Activated CD8-positive, alpha-beta memory T cell treated with anti-CD3 and anti-CD28 coated beads, Interleukin-2, amount 50 U/mL, for 24 hours (primary cell): ENCODE results near the gene LAMTOR4.
"Not testable (repeated sequence)": the region's sequence is repeated elsewhere in the genome, so short reads cannot be mapped to it uniquely, and the experiment has no call there.

Source experiments
- DNase-seq: peaks from one replicate; pipeline ENCODE4 v3.0.0-alpha.2; 2020; ENCODE audit errors: extremely low read depth

Gene LAMTOR4

GRCh38 chr7:100171087-100171681 lies 22.5 kb downstream of the LAMTOR4 start:
- DNase-seq, result no peak

- DNase-seq, result no peak
Observed at GRCh38 chr7:100171840-100172239, 23.1 kb downstream of the LAMTOR4 start.

- DNase-seq, result no peak
Observed at GRCh38 chr7:100173806-100174495, 25.2 kb downstream of the LAMTOR4 start.

- no peak for DNase-seq
Observed at GRCh38 chr7:100174582-100174981, 25.9 kb downstream of the LAMTOR4 start.

- no peak for DNase-seq
Observed at GRCh38 chr7:100175296-100175935, 26.7 kb downstream of the LAMTOR4 start.

GRCh38 chr7:100176096-100177044 lies 27.7 kb downstream of the LAMTOR4 start:
- DNase-seq, result no peak

GRCh38 chr7:100177045-100178001 lies 28.6 kb downstream of the LAMTOR4 start, which contains the start of the genes GPC2 and STAG3:
Gene GPC2 (minus strand): TSS chr7:100177381. CDS start chr7:100177199, 182 bp downstream.
Gene STAG3 (plus strand): TSS chr7:100177918. CDS start chr7:100180557, 2,639 bp downstream.
- peak; percentile 95 for DNase-seq

GRCh38 chr7:100180084-100180483 lies 31.4 kb downstream of the LAMTOR4 start:
- not testable (repeated sequence) for DNase-seq

- not testable (repeated sequence) for DNase-seq
Observed at GRCh38 chr7:100182616-100183015, 33.9 kb downstream of the LAMTOR4 start.

- DNase-seq, result not testable (repeated sequence)
Observed at GRCh38 chr7:100183090-100183489, 34.4 kb downstream of the LAMTOR4 start.

- DNase-seq, result no peak
Observed at GRCh38 chr7:100185726-100186125, 37.0 kb downstream of the LAMTOR4 start.

GRCh38 chr7:100189061-100189460 lies 40.3 kb downstream of the LAMTOR4 start:
- no peak for DNase-seq

- DNase-seq, result no peak
Observed at GRCh38 chr7:100190048-100190711, 41.5 kb downstream of the LAMTOR4 start.

- no peak for DNase-seq
Observed at GRCh38 chr7:100191775-100192174, 43.1 kb downstream of the LAMTOR4 start.

- DNase-seq, result not testable (repeated sequence)
Observed at GRCh38 chr7:100192281-100192862, 43.7 kb downstream of the LAMTOR4 start.

GRCh38 chr7:100192969-100193368 lies 44.3 kb downstream of the LAMTOR4 start:
- DNase-seq, result no peak

GRCh38 chr7:100195222-100195621 lies 46.5 kb downstream of the LAMTOR4 start:
- no peak for DNase-seq

GRCh38 chr7:100195901-100196322 lies 47.2 kb downstream of the LAMTOR4 start:
- not testable (repeated sequence) for DNase-seq

- no peak for DNase-seq
Observed at GRCh38 chr7:100198266-100198665, 49.5 kb downstream of the LAMTOR4 start.
